ENCODE data around the gene KIF6.

KIF6 gene

GRCh38 chr6:39320363-39320984, 404.7 kb downstream of the KIF6 start:
- DNase-seq (ENCODE audit: low read depth in 2 of 2), result no peak

- no peak for DNase-seq (ENCODE audit: low read depth in 2 of 2)
Observed at GRCh38 chr6:39319621-39320362, 405.4 kb downstream of the KIF6 start.

- no peak for DNase-seq (ENCODE audit: low read depth in 2 of 2)
Observed at GRCh38 chr6:39317256-39317655, 408.0 kb downstream of the KIF6 start.

GRCh38 chr6:39314273-39314795, 410.9 kb downstream of the KIF6 start, which contains the start of gene KCNK17:
Gene KCNK17, minus strand, starts transcription at chr6:39314419. Its CDS starts 99 bp downstream, at chr6:39314320.
- no peak for DNase-seq (ENCODE audit: low read depth in 2 of 2)

- DNase-seq (ENCODE audit: low read depth in 2 of 2), result no peak
Observed at GRCh38 chr6:39313526-39314272, 411.5 kb downstream of the KIF6 start.

- no peak for DNase-seq (ENCODE audit: low read depth in 2 of 2)
Observed at GRCh38 chr6:39312912-39313525, 412.2 kb downstream of the KIF6 start.

- DNase-seq (ENCODE audit: low read depth in 2 of 2), result no peak
Observed at GRCh38 chr6:39310542-39310941, 414.7 kb downstream of the KIF6 start.

GRCh38 chr6:39309942-39310531, 415.2 kb downstream of the KIF6 start:
- peak; percentile 57 to 59 for DNase-seq (ENCODE audit: low read depth in 2 of 2)

GRCh38 chr6:39307462-39307861, 417.7 kb downstream of the KIF6 start:
- DNase-seq (ENCODE audit: low read depth in 2 of 2), result no peak

GRCh38 chr6:39304951-39305350, 420.3 kb downstream of the KIF6 start:
- DNase-seq (ENCODE audit: low read depth in 2 of 2), result no peak

GRCh38 chr6:39303425-39304153, 421.6 kb downstream of the KIF6 start:
- DNase-seq (ENCODE audit: low read depth in 2 of 2), result no peak

GRCh38 chr6:39302669-39303424, 422.4 kb downstream of the KIF6 start:
- peak; percentile 87 to 91 for DNase-seq (ENCODE audit: low read depth in 2 of 2)

- DNase-seq (ENCODE audit: low read depth in 2 of 2), result no peak
Observed at GRCh38 chr6:39302011-39302410, 423.2 kb downstream of the KIF6 start.

- no peak for DNase-seq (ENCODE audit: low read depth in 2 of 2)
Observed at GRCh38 chr6:39301606-39302005, 423.6 kb downstream of the KIF6 start.

- no peak for DNase-seq (ENCODE audit: low read depth in 2 of 2)
Observed at GRCh38 chr6:39300739-39301138, 424.5 kb downstream of the KIF6 start.

GRCh38 chr6:39298061-39298460, 427.1 kb downstream of the KIF6 start:
- DNase-seq (ENCODE audit: low read depth in 2 of 2), result no peak

- no peak for DNase-seq (ENCODE audit: low read depth in 2 of 2)
Observed at GRCh38 chr6:39296745-39297640, 428.2 kb downstream of the KIF6 start.

- no peak for DNase-seq (ENCODE audit: low read depth in 2 of 2)
Observed at GRCh38 chr6:39295611-39296011, 429.6 kb downstream of the KIF6 start.

- no peak for DNase-seq (ENCODE audit: low read depth in 2 of 2)
Observed at GRCh38 chr6:39294899-39295298, 430.3 kb downstream of the KIF6 start.
